Activated naive CD8-positive, alpha-beta T cell (primary cell): ENCODE results near the gene ZNF518B.
"Not testable (repeated sequence)": the region's sequence is repeated elsewhere in the genome, so short reads cannot be mapped to it uniquely, and the experiment has no call there.

ENCODE experiments used
- H3K27ac Mint-ChIP-seq: one replicate; pipeline ENCODE4 v1.8.0; 2021; ENCODE audit warnings: mixed read lengths
- H3K27me3 Mint-ChIP-seq: one replicate; pipeline ENCODE4 v1.8.0; 2021; ENCODE audit warnings: mixed read lengths
- H3K36me3 Mint-ChIP-seq: one replicate; pipeline ENCODE4 v1.8.0; 2021; ENCODE audit warnings: mixed read lengths
- H3K4me1 Mint-ChIP-seq: one replicate; pipeline ENCODE4 v1.8.0; 2021; ENCODE audit warnings: low read depth, mixed read lengths
- H3K4me3 Mint-ChIP-seq: one replicate; pipeline ENCODE4 v1.8.0; 2021; ENCODE audit warnings: mild to moderate bottlenecking, mixed read lengths
- H3K9me3 Mint-ChIP-seq: one replicate; pipeline ENCODE4 v1.8.0; 2021; ENCODE audit warnings: low read depth, mixed read lengths

The ZNF518B gene

DNA sequence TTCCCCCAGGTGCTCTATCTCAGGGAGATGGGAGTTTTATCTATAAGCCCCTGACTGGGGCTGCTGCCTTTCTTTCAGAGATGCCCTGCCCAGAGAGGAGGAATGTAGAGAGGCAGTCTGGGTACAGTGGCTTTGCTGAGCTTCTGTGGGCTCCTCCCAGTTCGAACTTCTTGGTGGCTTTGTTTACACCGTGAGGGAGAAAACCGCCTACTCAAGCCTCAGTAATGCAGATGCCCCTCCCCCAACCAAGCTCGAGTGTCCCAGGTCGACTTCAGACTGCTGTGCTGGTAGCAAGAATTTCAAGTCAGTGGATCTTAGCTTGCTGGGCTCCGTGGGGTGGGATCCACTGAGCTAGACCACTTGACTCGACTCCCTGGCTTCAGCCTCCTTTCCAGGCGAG, 29.5 kb downstream of the ZNF518B start:
- H3K27ac Mint-ChIP-seq, H3K27me3 Mint-ChIP-seq, H3K4me3 Mint-ChIP-seq, H3K9me3 Mint-ChIP-seq, H3K4me1 Mint-ChIP-seq: not testable (repeated sequence)
- H3K36me3 Mint-ChIP-seq: peaks cover 14% of the 10 kb centered on the region

DNA sequence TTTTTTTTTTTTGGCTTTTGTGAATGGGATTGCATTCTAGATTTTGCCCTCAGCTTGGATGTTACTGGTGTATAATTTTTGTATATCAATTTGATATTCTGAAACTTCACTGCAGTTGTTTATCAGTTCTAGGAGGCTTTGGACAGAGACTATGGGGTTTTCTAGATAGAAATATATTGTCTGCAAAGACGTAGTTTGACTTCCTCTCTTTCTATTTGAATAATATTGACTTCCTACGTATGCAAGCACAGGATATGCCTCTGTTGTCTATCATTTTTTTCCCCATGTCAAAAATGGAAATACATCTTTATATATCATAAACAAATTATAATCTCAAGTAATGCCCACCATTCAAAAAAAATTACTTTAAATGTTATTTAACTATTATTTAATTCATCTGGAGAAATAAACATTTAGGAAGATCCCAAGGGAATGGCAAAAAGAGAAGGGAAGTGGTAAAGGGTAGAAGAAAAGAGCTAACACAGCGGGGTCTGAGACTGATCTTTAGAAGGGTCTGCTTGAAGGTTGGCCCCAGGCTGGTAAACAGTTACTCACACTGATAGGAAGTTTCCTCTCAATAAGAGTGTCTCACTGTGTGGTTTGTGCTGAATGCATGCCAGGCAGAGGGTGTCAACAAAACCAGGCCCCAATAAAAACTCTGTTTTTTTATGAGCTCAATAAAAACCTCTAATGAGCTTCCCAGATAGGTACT, 35.7 kb downstream of the ZNF518B start:
- no peaks in the 10 kb centered on the region for H3K9me3 Mint-ChIP-seq
- H3K4me3 Mint-ChIP-seq: peak overlapping the region; percentile 24
- H3K27me3 Mint-ChIP-seq: no peaks in the 10 kb centered on the region
- H3K36me3 Mint-ChIP-seq: peaks cover 4% of the 10 kb centered on the region
- no peak overlapping the region for H3K27ac Mint-ChIP-seq
- peaks cover 31% of the 10 kb centered on the region for H3K4me1 Mint-ChIP-seq

DNA sequence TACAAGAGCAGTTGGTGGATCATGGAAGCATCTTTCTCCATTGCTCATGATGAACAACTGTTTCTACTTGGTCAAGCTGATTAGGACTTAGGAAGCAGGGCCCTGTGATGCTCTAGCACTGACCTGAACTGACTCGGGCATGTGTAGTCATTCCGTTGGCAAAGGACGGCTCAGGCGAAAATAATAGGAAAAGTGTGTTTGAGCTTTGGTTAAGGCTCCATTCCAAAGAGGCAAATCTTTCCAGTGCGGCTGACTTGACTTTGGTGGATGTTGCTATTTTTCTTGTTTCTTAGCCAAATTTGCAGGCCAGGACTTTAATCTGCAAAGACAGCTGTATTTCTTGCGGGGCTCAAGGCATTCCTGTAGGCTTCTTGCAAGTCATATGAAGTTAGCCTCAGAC, 39.5 kb downstream of the ZNF518B start:
- peaks cover 55% of the 10 kb centered on the region for H3K4me1 Mint-ChIP-seq
- H3K4me3 Mint-ChIP-seq: no peak overlapping the region
- H3K36me3 Mint-ChIP-seq: no peaks in the 10 kb centered on the region
- no peak overlapping the region for H3K27ac Mint-ChIP-seq
- no peaks in the 10 kb centered on the region for H3K27me3 Mint-ChIP-seq
- no peaks in the 10 kb centered on the region for H3K9me3 Mint-ChIP-seq

DNA sequence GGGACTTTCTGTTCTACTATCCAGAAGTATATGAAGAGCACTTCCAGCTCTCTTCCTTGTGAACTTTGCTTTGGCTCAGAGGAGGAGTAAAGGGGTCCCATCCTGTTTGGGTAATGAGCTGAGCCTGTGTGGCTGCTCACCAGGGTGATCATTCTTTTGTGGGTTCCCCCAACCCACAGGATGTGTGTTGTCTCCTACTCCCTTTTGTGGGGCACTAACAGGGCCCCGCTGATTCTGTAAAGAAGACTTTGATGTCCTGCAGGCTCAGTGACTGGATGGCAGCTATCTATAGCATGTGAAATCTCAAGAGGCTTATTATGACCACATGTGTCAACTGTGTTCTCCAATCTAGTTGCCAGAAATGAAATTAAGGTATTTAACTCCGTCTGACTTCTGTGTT, 40.8 kb downstream of the ZNF518B start:
- no peak overlapping the region for H3K27ac Mint-ChIP-seq

DNA sequence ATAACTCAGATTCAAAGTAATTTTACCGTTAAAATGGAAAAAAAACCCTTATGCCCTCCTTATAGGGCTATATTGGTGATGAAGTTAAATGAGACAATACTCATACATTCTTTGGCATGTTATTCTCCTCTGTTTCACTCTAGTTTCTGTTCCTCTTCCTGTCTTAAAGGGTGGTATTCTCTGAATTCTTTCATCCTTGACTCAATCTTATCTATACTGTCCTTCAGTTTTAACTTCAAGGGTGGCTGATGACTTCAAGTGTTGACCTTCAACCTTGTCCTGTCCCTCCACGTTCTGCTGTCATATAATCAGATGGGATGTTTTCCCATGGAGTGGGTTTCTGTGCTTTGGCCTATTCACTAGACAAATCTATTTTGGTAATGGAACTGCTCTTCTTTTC, 44.0 kb downstream of the ZNF518B start:
- no peak overlapping the region for H3K27ac Mint-ChIP-seq

More for the DNA sequence above, 40.8 kb downstream of the ZNF518B start:
- H3K9me3 Mint-ChIP-seq: no peaks in the 10 kb centered on the region
- peak overlapping the region; percentile 42 for H3K4me3 Mint-ChIP-seq
- no peaks in the 10 kb centered on the region for H3K36me3 Mint-ChIP-seq
- no peaks in the 10 kb centered on the region for H3K27me3 Mint-ChIP-seq
- peaks cover 43% of the 10 kb centered on the region for H3K4me1 Mint-ChIP-seq

DNA sequence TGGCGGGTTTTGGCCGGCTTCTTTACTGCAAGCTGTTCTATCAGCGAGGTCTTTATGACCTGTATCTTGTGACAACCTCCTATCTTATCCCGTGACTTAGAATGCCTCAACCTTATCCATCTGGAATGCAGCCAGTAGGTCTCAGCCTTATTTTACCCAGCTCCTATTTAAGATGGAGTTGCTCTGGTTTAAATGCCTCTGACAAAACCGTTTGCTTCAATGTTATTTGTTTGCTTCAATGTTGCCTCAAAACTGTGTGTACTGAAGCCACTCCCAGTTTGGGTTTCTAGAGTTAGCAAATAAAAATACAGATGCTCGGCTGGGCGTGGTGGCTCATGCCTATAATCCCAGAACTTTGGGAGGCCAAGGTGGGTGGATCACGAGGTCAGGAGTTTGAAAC, 51.6 kb downstream of the ZNF518B start:
- no peak overlapping the region for H3K27ac Mint-ChIP-seq
- H3K36me3 Mint-ChIP-seq: no peaks in the 10 kb centered on the region
- H3K4me1 Mint-ChIP-seq: no peaks in the 10 kb centered on the region
- no peak overlapping the region for H3K4me3 Mint-ChIP-seq
- no peaks in the 10 kb centered on the region for H3K27me3 Mint-ChIP-seq
- H3K9me3 Mint-ChIP-seq: no peaks in the 10 kb centered on the region

More for the DNA sequence above, 44.0 kb downstream of the ZNF518B start:
- Mint-ChIP-seq H3K36me3 (no peaks in the 10 kb centered on the region), H3K27me3 (no peaks in the 10 kb centered on the region), H3K4me1 (peaks cover 37% of the 10 kb centered on the region), H3K4me3 (no peak overlapping the region), H3K9me3 (no peaks in the 10 kb centered on the region)

DNA sequence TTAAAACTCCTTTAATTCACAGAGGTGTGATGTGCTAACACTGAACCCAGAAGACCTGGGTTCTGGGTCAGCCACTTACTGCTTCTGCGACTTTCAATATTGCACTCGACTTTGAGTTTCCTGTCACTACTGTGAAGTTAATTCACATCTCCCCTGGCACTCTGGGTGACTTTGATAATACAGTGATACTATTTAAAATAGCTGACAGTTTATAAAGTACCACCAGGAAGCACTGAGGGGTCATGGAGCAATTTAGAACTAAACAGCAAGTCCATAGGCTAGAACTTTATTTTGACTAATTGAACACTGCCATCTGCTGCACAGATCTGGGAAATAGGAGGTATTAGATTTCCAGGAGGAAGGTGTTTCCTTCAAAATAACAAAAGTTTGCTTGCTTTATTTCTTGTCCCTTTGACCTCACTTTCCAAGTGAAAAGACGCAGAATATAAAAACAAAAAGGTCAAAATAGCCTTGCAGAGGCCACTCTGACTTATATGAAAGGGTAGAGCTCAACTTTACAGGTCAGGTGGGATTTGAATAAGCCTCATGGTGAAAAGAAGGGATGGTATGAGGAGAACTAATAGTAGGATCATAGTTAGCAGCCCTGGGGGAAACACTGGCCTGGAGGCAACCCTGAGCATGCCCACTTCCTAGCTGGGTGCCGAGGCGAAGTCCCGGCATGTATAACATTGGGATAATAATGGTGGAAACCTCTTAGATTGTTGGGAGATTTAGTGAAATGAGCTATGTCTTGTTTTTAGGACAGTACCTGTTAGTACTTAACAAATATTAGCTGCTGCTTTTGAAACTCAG, 53.4 kb downstream of the ZNF518B start:
- no peaks in the 10 kb centered on the region for H3K9me3 Mint-ChIP-seq
- H3K4me3 Mint-ChIP-seq: no peak overlapping the region
- H3K27ac Mint-ChIP-seq: no peak overlapping the region
- no peaks in the 10 kb centered on the region for H3K36me3 Mint-ChIP-seq
- no peaks in the 10 kb centered on the region for H3K4me1 Mint-ChIP-seq
- no peaks in the 10 kb centered on the region for H3K27me3 Mint-ChIP-seq

DNA sequence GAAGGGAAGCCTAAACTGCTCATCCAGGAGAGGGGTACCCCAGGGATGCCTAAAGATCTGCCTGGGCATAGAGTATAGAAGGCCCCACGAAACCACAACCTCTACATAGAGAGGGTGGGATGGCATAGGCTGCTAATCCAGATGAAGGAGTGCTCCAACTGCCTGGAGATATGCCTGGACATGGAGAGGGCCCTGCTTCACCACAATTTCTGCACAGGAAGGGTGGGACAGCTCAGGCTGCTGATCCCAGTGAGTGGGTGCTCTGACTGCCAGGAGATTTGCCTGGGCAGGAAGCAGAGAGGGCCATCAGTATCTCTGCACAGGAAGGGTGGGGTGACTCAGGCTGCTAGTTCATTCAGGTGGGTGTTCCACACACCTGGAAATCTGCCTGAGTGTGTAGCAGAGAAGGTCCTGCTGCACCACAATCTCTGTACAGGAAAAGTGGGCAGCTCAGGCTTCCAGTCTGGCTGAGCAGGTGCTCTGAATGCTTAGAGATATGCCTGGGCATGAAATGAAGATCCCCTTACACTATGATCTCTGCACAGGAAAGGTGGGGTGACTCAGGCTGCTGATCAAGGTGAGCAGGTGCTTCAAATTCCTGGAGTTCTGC, 61.1 kb downstream of the ZNF518B start:
- H3K36me3 Mint-ChIP-seq: no peaks in the 10 kb centered on the region
- peaks cover 8% of the 10 kb centered on the region for H3K9me3 Mint-ChIP-seq
- H3K27ac Mint-ChIP-seq: no peak overlapping the region
- H3K4me3 Mint-ChIP-seq: no peak overlapping the region
- peaks cover 2% of the 10 kb centered on the region for H3K4me1 Mint-ChIP-seq
- H3K27me3 Mint-ChIP-seq: no peaks in the 10 kb centered on the region
